UCSD-AML1 (cell line): ENCODE measurements around the gene PIGU.
"Not testable (repeated sequence)": the region's sequence is repeated elsewhere in the genome, so short reads cannot be mapped to it uniquely, and the experiment has no call there.

Experiments used
- DNase-seq: peaks from one replicate; lab custom pipeline; 2025; ENCODE audit not compliant: unreplicated experiment; lab: John Stamatoyannopoulos, UW

PIGU gene

DNA sequence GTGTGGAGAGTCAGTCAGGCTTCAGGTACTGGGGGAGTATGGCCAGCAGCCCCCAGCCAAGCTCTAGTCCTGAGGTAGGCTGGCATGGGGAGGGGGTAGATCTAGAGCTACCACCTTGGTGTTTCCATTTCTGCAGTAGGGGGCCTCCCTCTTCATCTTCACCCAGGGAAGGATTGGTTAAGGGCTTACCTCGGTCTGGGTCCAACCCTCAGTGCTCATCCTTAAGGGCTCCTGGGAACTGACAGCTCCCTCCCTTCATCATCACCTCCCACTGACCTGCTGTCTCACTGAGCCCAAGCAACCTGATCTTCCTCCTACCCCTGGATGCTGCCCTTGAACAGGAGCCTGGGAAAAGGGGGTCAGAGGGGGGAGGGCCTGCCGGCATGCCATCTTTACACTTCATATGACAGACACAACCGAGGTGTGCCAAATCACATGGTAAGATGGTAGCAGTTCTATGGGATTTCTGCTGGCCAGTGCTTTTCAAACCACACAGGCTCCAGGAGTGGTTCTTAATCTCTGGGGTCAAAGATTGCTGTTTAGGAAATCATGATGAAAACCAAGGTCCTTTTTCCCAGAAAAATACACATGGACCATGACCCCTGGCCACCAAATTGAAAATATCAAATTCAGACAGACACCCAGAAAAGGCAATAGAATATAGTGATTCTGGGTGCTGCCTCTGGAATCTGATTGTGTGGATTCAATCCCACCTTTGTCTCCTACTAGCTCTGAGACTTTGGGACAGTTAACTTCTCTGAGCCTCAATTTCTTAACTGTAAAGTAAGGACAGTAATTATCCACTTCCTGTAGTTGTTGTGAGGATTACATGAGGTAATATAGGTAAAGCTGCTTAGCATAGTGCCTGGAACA lies 30.3 kb upstream of the PIGU start:
- DNase-seq: no peak

GRCh38 chr20:34706302-34706875 lies 29.5 kb upstream of the PIGU start:
- no peak for DNase-seq

GRCh38 chr20:34705397-34706301 lies 28.8 kb upstream of the PIGU start:
- peak; percentile 29 for DNase-seq

DNA sequence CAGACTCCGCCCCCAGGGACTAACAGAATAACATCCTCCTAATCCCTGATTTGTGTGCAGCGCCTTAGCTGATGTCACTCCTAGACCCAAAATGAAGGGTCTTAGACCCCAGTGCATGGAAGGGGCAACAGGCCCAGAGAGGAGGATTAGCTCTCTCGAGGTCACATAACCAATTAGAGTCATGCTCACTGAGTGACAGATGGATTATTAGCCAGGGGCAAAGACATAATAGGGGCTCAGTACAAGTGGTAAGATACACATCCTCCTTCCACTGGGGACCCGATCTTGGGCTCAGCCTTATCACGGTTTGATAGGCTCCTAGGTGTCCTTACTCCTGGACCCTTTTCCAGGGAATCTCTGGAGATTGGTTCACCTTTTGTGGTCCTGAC lies 28.1 kb upstream of the PIGU start:
- no peak for DNase-seq

- peak; percentile 82 for DNase-seq
These were observed 27.5 kb upstream of the PIGU start, which contains the start of gene TP53INP2 for GRCh38 chr20:34704177-34705007. Gene TP53INP2 (plus strand): TSS chr20:34704344. CDS start chr20:34708740, 4,396 bp downstream.

DNA sequence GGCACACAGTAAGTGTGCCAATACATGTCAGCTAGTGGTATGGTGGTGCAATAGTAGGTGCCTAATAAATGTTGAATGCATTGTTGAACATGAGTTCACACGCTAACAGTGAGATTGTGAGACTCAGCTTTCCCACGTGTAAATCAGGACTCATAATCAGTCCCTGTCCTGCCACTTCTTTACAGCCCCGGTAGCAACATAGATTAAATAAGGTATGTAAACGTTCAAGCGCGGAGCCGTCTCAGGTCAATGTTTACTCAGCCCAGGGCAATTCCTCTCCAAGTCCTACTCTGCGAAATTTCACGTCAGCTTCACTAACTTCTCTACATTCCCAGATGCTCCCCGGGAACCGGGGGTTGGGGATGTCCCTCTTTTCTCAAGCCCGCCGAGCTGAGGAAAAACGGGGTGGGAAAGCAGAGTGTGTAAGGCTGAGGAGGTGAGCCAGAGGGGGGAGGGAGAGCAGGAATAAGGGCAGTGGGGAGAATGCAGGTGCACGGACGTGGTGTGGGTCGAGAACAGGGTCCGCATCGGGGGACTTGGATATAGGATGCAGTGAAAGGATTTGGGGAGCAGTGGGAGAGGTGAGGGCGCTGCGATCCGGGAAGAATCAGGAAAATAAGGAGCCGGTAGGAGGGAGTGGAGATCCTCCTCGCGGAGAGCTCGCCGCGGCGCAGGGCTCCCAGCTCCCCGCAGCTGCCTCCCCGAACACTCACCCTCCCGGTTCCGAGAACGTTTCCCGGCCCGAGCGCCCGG lies 26.7 kb upstream of the PIGU start:
- DNase-seq: no peak

DNA sequence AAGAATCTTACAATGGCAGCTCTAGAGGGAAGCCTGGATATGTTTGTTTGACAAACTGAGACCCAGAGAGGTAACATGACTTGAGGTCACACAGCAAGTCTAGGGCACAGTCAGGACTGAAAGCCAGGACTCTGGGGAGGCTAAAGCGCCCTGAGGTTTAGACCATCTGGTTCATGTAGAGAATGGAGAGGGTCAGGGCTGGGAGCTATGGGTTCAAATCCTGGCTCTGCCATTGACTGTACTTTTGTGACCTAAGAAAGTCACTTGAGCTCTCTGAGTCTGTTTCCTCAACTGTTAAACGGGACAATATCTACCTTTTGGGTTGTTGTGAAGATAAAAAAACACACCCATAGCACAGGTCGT lies 26.1 kb upstream of the PIGU start:
- no peak for DNase-seq

DNA sequence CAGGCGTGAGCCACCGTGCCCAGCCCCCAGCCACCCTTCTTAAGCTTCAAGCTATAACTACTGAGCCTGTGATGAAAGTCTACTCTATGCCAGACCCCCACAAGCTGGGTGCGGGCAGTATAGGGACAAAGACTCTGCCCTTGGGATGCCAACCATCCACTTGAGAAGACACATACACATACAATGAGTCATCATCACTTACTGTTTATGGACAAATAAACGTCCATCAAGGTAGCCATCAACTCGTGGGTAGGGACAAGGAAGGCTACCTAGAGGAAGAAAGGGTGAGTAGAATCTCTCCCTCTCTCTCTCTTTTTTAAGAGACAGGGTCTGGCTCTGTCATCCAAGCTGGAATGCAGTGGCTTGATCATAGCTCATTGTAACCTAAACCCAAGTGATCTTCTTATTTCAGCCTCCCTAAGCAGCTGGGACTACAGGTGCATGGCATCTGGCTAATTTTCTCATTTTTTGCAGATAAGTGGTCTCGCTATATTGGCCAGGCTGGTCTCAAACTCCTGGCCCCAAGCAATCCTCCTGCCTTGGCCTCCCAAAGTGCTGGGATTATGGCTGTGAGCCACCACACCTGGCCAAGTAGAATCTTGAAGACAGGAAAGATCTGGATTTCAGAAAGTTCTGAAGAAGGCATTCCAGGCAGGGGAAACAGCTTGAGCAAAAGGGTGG lies 24.7 kb upstream of the PIGU start:
- DNase-seq: no peak

DNA sequence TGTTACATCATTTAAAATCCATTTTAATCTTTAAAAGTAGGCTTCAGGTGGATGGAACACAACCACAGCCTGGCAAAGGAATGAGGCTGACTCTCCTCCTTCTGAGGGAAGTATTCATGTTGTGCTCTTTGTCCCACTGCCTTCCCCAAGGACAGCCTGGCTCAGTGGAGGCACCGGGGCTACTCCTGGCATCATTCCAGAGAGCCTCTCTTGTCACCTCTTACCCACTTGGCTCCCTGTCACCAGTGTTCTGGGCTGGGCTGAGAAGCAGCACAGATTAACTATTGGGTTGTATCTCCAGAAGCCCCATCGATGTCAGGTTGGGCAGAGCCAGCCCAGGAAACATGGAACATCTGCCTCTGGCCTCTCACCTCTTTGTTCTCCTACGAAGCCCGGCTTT lies 16.5 kb upstream of the PIGU start:
- no peak for DNase-seq

DNA sequence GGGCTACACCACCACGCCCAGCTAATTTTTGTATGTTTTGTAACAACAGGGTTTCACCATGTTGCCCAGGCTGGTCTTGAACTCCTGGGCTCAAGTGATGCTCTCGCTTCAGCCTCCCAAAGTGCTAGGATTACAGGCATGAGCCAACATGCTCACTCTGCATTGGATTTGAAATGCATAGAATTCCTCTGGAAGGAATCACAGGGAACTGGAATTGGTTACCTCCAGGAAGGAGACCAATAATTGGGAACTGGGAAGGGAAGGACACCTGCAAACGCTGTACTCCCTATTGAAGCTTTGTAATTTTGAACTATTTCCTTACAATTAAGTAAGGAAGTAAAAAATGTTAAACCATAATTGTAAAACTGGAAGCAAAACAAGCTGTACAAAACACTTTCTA lies 14.9 kb upstream of the PIGU start:
- no peak for DNase-seq

DNA sequence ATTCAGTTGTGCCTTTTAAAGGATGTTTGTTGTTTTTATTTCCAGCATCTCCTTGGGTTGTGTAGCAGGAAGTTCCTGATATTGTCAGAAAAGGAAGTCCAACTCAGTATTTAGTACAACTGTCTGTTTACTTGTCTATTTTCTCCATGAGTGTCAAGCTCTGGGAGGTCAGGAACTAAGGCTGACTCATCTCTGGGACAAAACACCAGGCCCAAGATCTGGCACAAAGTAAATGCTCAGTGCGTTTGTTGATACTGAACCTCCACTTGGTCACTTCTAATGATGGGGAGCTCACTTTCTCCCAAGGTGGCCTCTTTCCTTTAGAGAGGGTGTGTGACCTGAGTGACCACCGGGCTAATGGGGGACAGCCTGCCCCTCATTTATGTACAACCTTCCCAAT lies 12.6 kb upstream of the PIGU start:
- DNase-seq: no peak

DNA sequence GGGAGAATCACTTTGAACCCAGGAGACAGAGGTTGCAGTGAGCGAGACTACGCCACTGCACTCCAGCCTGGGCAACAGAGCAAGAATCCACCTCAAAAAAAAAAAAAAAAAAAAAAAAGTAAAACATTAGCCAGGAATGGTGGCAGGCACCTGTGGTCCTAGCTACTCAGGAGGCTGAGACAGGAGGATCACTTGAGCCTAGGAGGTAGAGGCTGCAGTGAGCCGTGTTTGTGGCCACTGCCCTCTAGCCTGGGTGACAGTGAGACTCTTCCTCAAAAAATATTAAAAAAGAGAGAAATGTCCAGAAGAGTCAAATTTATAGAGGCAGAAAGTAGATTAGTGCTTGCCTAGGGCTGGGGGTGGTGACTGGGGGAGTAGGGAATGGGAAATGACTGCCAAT lies 6.8 kb upstream of the PIGU start:
- no peak for DNase-seq

- DNase-seq: no peak
These were observed 3.8 kb upstream of the PIGU start for GRCh38 chr20:34680586-34681175.

DNA sequence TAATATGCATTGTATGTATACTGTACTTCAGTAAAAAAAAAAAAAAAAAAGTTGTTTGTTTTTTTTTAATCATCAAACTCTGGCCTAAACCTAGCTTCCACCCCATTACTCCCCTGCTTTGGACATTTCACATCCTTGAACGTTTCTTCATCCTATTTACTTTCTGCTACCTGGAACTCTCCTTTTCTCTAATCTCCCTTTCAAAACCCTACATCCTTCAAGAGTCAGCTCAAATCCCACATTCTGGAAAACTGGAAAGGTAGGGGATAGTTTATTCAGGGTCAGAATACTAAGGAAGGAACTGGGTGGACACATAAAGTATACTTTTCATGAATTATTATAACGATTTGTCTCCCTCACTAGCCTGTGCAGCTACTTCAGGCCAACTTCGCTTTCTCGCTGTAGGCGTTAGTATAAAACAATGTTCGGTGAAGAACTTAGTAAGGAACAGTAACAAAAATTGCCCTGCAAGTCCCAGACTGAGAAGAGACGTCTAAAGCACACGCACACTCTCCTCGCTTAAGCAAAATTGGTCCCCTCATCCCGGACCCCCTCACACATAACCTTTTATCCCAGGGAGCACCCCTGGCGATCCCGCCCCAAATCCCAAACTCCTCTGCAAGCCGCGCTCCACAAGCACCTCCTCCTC lies 775 bp downstream of the PIGU start:
- DNase-seq: no peak

GRCh38 chr20:34675561-34675960 lies 1.3 kb downstream of the PIGU start:
- DNase-seq: no peak

DNA sequence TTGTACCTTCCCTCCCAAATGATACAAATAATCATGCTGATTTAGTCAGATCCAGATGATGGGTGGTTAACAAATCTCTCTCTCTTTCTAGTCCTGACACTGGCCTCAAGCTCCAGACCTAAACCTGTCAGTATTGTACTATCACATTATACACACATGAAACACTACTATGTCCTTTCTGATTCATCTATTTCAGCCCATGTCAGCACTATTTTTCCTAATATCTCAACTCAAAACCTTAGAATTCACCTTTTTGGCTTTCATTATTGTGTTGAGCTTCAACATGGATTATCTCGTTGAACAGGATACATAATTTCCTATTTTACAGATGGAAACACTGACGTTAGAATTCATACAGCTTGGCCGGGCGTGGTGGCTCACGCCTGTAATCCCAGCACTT lies 3.5 kb downstream of the PIGU start:
- DNase-seq: no peak

DNA sequence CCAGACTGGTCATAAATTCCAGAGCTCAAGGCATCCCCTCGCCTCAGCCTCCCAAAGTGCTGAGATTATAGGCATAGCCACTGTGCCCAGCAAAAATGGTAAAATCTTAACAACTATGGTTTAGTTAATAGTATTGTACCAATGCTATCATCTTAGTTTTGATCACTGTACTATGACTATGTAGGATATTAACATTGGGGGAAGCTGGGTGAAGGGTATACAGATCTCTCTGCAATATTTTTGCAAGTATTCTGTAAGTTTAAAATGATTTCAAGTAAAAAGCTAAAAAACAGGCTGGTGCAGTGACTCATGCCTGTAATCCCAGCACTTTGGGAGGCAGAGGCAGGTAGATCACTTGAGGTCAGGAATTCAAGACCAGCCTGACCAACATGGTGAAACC lies 7.8 kb downstream of the PIGU start:
- no peak for DNase-seq

DNA sequence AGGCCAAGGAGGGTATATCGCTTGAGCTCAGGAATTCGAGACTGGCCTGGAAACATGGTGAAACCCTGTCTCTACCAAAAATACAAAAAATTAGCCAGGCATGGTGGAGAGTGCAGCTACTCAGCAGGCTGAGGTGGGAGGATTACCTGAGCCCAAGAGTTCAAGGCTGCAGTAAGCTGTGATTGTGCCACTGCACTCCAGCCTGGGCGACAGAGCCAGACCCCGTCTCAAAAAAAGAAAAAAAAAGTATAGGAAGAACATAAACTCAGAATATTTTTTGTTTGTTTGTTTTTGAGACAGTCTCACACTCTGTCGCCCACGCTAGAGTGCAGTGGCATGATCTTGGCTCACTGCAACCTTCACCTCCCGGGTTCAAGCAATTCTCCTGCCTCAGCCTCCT lies 12.1 kb downstream of the PIGU start:
- not testable (repeated sequence) for DNase-seq
